ENCODE data around the gene TIMP2. TPM values are rescaled to one million over a fixed set of nuclear protein-coding genes. Genes with fewer than 3 reads are reported as not detected.

Gene TIMP2
- total RNA-seq, 1 experiment from 2014 or later, result 64.8 TPM

GRCh38 chr17:78933025-78933958 is 8.1 kb upstream of the TIMP2 start:
- ChIA-PET POLR2A (interaction anchor here (0.9 to 2.2 kb wide), 3 partner anchors 9 to 10 kb away, joined by 4 to 12 read pairs (median 4); partner anchors contain the start of gene TIMP2), CTCF (interaction anchor here (1.6 kb wide), 1 partner anchor 68 kb away, joined by 6 read pairs; no protein-coding TSS in a partner anchor), RAD21 (ENCODE audit: low non-redundant PET in 1 of 2, low total read pairs in 2 of 2, uncharacterized antibody in 2 of 2, unreplicated experiment in 2 of 2) (interaction anchor here in 1 of 2 experiments (0.7 kb wide), 1 partner anchor 47 kb away, joined by 3 read pairs; no protein-coding TSS in a partner anchor)
- Histone ChIP-seq H3K79me2 (ENCODE audit: insufficient read depth, low read length) (no peaks in the 10 kb centered on the region), H3K4me1 (ENCODE audit: control insufficient read depth in 1 of 2, insufficient read depth in 2 of 2, low read length in 2 of 2) (peaks cover 26 to 79% of the 10 kb centered on the region in 2 experiments), H3K27me3 (ENCODE audit: insufficient read depth, low read length) (no peaks in the 10 kb centered on the region), H4K20me1 (ENCODE audit: insufficient read depth) (no peaks in the 10 kb centered on the region), H3K27ac (ENCODE audit: low read depth, low read length) (peak overlapping the region; percentile 40; the same call in 1 of the 2 replicates), H3K4me2 (ENCODE audit: low read length) (peak overlapping the region; percentile 71), H3K9me3 (ENCODE audit: control insufficient read depth in 1 of 2, insufficient read depth in 1 of 2, low read depth in 1 of 2, low read length in 2 of 2) (no peaks in the 10 kb centered on the region), H3K36me3 (ENCODE audit: control insufficient read depth in 1 of 2, insufficient read depth in 2 of 2, low read length in 2 of 2) (no peaks in the 10 kb centered on the region), H3K4me3 (replicated peaks in 1 of 2; ENCODE audit: low read depth in 1 of 2, low read length in 2 of 2) (peak overlapping the region in 1 of 2 experiments; percentile 27; a peak in 3 of 4 replicates), H2AFZ (ENCODE audit: low read depth, low read length, poor library complexity, severe bottlenecking) (peak overlapping the region; percentile 68), H3K9ac (ENCODE audit: low read length) (peak overlapping the region; percentile 48), H3K9me2 (ENCODE audit: insufficient read depth) (no peaks in the 10 kb centered on the region)
- TF ChIP-seq YY1 (IDR thresholded peaks at IDR 0.05; ENCODE audit: extremely low read depth, insufficient replicate concordance, low read depth, low read length) (no peak), TCF7L2 (IDR thresholded peaks at IDR 0.05; ENCODE audit: borderline replicate concordance, extremely low read depth, insufficient read depth, insufficient read length) (peak; percentile 8), MAX (IDR thresholded peaks at IDR 0.05) (peak; percentile 85), POLR2A (IDR thresholded peaks at IDR 0.05; ENCODE audit: borderline replicate concordance, extremely low read depth, insufficient read depth, insufficient read length) (no peak), POLR2AphosphoS5 (IDR thresholded peaks at IDR 0.05; ENCODE audit: low read depth, low read length) (peak; percentile 53; the same call in 1 of the 2 replicates)
- no TSS peak for BruUV-seq (replicated peaks)
- intact Hi-C loops (cut with micrococcal nuclease), result no loop called here
- peak; percentile 82 for ATAC-seq
- DNase-seq (ENCODE audit: low read depth, low spot score), result peak; percentile 80

All from HCT116 (cell line).